Lower leg skin (tissue), 4 donors: ENCODE results near the gene DAAM2. TPM values are rescaled to one million over a fixed set of nuclear protein-coding genes. Genes with fewer than 3 reads are reported as not detected.

Experiments used
- DNase-seq, 2 donors: peaks; one replicate each; pipeline ENCODE4 v3.0.0-alpha.2; 2019; ENCODE audit warnings: low spot score in 2 of 2
- H3K4me3 ChIP-seq: fragments of 200-600 bp; sonication (generic); 2 replicates; pipeline ENCODE4 v1.5.1; 2017; ENCODE audit warnings: mild to moderate bottlenecking, low read depth; ENCODE audit not compliant: poor library complexity, severe bottlenecking
- POLR2A ChIP-seq, 2 donors: fragments of 450-650 bp; IDR thresholded peaks; one replicate each; pipeline ENCODE4 v1.6.1; 2016 to 2017; ENCODE audit warnings: antibody characterized with exemption in 2 of 2, mild to moderate bottlenecking in 1 of 2, moderate library complexity in 1 of 2
- WGBS, 2 donors: methylation state at CpG; one replicate each; pipeline ENCODE4 v1.1.5; 2018; 5-methylcytosine and 5-hydroxymethylcytosine counted together
- intact Hi-C: fragments of 100-400 bp; cut with DNase I; formaldehyde crosslinking; loops from one replicate; pipeline ENCODE4 v1.15.0; 2023; ENCODE audit warnings: low total_unique reads
- total RNA-seq, 4 donors: library from RNA; depleted of rRNA; stranded (reverse); fragments of >200 nt; gene quantifications; one replicate each; pipeline ENCODE4 v1.1.0, GENCODE V29; 2016
- TF ChIP-seq, protein P1 (sequence below), 3 donors: fragments of 450-650 bp; IDR thresholded peaks; one replicate each; pipeline ENCODE4 v1.5.1; 2016; ENCODE audit warnings: antibody characterized with exemption in 3 of 3, mild to moderate bottlenecking in 3 of 3, moderate library complexity in 2 of 3

The DAAM2 gene
- total RNA-seq, 4 donors from 2014 or later = 5.6 to 16.9 (median 8.1) TPM

GRCh38 chr6:39922821-39923220, 130.6 kb downstream of the DAAM2 start:
- no peak overlapping the region for H3K4me3 ChIP-seq
- no peak for DNase-seq
- intact Hi-C loops = no loop called here
- 83 to 90% methylated on average over 5 of the region's 5 CpGs for WGBS, 2 donors
- no peak for TF ChIP-seq POLR2A (IDR thresholded peaks at IDR 0.05)
- TF ChIP-seq, protein P1, sequence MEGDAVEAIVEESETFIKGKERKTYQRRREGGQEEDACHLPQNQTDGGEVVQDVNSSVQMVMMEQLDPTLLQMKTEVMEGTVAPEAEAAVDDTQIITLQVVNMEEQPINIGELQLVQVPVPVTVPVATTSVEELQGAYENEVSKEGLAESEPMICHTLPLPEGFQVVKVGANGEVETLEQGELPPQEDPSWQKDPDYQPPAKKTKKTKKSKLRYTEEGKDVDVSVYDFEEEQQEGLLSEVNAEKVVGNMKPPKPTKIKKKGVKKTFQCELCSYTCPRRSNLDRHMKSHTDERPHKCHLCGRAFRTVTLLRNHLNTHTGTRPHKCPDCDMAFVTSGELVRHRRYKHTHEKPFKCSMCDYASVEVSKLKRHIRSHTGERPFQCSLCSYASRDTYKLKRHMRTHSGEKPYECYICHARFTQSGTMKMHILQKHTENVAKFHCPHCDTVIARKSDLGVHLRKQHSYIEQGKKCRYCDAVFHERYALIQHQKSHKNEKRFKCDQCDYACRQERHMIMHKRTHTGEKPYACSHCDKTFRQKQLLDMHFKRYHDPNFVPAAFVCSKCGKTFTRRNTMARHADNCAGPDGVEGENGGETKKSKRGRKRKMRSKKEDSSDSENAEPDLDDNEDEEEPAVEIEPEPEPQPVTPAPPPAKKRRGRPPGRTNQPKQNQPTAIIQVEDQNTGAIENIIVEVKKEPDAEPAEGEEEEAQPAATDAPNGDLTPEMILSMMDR (IDR thresholded peaks at IDR 0.05) = no peak

DNA sequence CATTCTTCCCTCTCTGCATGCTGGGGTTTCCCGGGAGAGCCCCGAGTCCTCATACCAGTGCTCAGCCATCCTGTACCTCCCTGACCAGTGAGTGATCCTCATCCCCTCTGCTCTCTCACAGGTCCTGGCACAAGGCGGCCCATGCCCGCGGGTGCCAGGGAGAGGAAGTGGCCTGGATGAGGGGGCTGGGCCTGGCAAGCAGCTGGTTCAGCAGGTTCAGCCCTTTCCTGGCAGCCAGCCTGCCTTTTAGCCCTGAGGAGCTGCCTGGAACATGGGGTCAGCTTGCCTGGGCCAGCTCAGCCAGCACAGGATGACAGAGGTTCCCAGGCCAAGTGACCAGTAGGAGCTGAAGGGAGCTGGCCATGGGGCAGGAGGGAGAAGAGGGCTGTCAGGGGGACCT, 131.2 kb downstream of the DAAM2 start:
- DNase-seq = peak in 1 of 2 donors; percentile 58
- WGBS, 2 donors = 53 to 59% methylated on average over 5 of the region's 5 CpGs
- H3K4me3 ChIP-seq = no peak overlapping the region

GRCh38 chr6:39923861-39924260, 131.7 kb downstream of the DAAM2 start:
- intact Hi-C loops = no loop called here
- WGBS, 2 donors = 68 to 83% methylated on average over 6 of the region's 6 CpGs
- TF ChIP-seq POLR2A (IDR thresholded peaks at IDR 0.05) = no peak
- TF ChIP-seq, protein P1 (IDR thresholded peaks at IDR 0.05) = no peak
- no peak overlapping the region for H3K4me3 ChIP-seq
- DNase-seq = no peak

More for the DNA sequence above, 131.2 kb downstream of the DAAM2 start:
- TF ChIP-seq, protein P1 (IDR thresholded peaks at IDR 0.05) = no peak
- TF ChIP-seq POLR2A (IDR thresholded peaks at IDR 0.05) = no peak
- intact Hi-C loops = no loop called here

GRCh38 chr6:39924283-39924682, 132.1 kb downstream of the DAAM2 start:
- intact Hi-C loops = no loop called here
- no peak for TF ChIP-seq POLR2A (IDR thresholded peaks at IDR 0.05)
- TF ChIP-seq, protein P1 (IDR thresholded peaks at IDR 0.05) = no peak
- no peak for DNase-seq
- no peak overlapping the region for H3K4me3 ChIP-seq
- 36 to 51% methylated on average over 6 of the region's 6 CpGs for WGBS, 2 donors

GRCh38 chr6:39925191-39925930, 133.2 kb downstream of the DAAM2 start:
- 92 to 96% methylated on average over 22 of the region's 22 CpGs for WGBS, 2 donors
- intact Hi-C loops = no loop called here
- H3K4me3 ChIP-seq = no peak overlapping the region
- no peak for TF ChIP-seq POLR2A (IDR thresholded peaks at IDR 0.05)
- TF ChIP-seq, protein P1 (IDR thresholded peaks at IDR 0.05) = no peak
- DNase-seq = no peak

DNA sequence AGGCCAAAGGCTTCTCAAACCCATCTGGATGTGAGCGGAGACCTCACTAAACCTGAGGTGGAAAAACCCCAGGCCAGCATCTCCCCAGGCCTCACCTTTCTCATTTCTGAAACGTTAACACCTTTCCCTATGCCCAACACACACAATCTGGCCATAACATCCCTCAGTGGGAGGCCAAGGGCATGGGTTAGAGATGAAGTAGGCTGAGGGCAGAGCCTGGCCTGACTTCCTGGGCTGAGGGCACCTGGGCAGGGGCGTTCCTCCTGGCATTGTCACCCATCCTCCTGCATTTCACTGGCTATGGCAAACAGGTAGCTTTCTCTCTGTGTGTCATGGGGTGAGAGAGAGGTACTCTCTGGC, 133.7 kb downstream of the DAAM2 start:
- no peak for DNase-seq
- TF ChIP-seq, protein P1 (IDR thresholded peaks at IDR 0.05) = no peak
- no peak for TF ChIP-seq POLR2A (IDR thresholded peaks at IDR 0.05)
- H3K4me3 ChIP-seq = no peak overlapping the region
- intact Hi-C loops = no loop called here
- 89% methylated on average over 3 of the region's 3 CpGs for WGBS, 2 donors
